HG03354 (cell line): ENCODE measurements around the gene TTN.

Experiments
- ATAC-seq: cut with Tn5 transposase; IDR thresholded peaks from one replicate; pipeline ENCODE4 v1.9.1; 2021; ENCODE audit warnings: mild to moderate bottlenecking; ENCODE audit not compliant: unreplicated experiment, poor library complexity, severe bottlenecking

TTN gene

GRCh38 chr2:178513876-178514275 is 293.3 kb downstream of the TTN start:
- ATAC-seq, result no peak

GRCh38 chr2:178512484-178512883 is 294.7 kb downstream of the TTN start:
- ATAC-seq, result no peak

- ATAC-seq, result no peak
Measured at GRCh38 chr2:178510384-178510783, 296.8 kb downstream of the TTN start.

GRCh38 chr2:178508646-178509045 is 298.6 kb downstream of the TTN start:
- ATAC-seq, result no peak

- ATAC-seq, result no peak
Measured at GRCh38 chr2:178506949-178507348, 300.3 kb downstream of the TTN start.

- no peak for ATAC-seq
Measured at GRCh38 chr2:178506524-178506923, 300.7 kb downstream of the TTN start.

- ATAC-seq, result no peak
Measured at GRCh38 chr2:178506101-178506500, 301.1 kb downstream of the TTN start.

GRCh38 chr2:178502751-178503150 is 304.5 kb downstream of the TTN start:
- ATAC-seq, result no peak

GRCh38 chr2:178499640-178500039 is 307.6 kb downstream of the TTN start:
- ATAC-seq, result no peak

- ATAC-seq, result no peak
Measured at GRCh38 chr2:178498137-178498536, 309.1 kb downstream of the TTN start.

- ATAC-seq, result no peak
Measured at GRCh38 chr2:178496049-178496448, 311.2 kb downstream of the TTN start.

GRCh38 chr2:178491612-178492011 is 315.6 kb downstream of the TTN start:
- ATAC-seq, result no peak

- no peak for ATAC-seq
Measured at GRCh38 chr2:178485356-178485755, 321.9 kb downstream of the TTN start.

- ATAC-seq, result no peak
Measured at GRCh38 chr2:178484245-178485041, 322.8 kb downstream of the TTN start.

- ATAC-seq, result peak; percentile 40
Measured at GRCh38 chr2:178482437-178482836, 324.8 kb downstream of the TTN start.

GRCh38 chr2:178480227-178481181 is 326.7 kb downstream of the TTN start, which contains the start of gene PLEKHA3:
PLEKHA3 (plus strand) TSS chr2:178480457; CDS start chr2:178480870, 413 bp downstream.
- peak; percentile 59 for ATAC-seq

GRCh38 chr2:178479758-178480226 is 327.4 kb downstream of the TTN start:
- ATAC-seq, result no peak

- no peak for ATAC-seq
Measured at GRCh38 chr2:178479275-178479616, 328.0 kb downstream of the TTN start.

GRCh38 chr2:178478439-178479274 is 328.6 kb downstream of the TTN start, which contains the start of gene FKBP7:
FKBP7 (minus strand) TSS chr2:178478600; CDS start chr2:178478499, 101 bp downstream.
- peak; percentile 50 for ATAC-seq

- peak; percentile 8 for ATAC-seq
Measured at GRCh38 chr2:178478130-178478438, 329.1 kb downstream of the TTN start.
